HG03378 (cell line): ENCODE results near the gene MOB3B.
"Not testable (repeated sequence)": the region's sequence is repeated elsewhere in the genome, so short reads cannot be mapped to it uniquely, and the experiment has no call there.

Experiments used
- ATAC-seq: cut with Tn5 transposase; IDR thresholded peaks from one replicate; pipeline ENCODE4 v1.9.1; 2021; ENCODE audit warnings: mild to moderate bottlenecking, moderate library complexity; ENCODE audit not compliant: unreplicated experiment

Gene MOB3B

DNA sequence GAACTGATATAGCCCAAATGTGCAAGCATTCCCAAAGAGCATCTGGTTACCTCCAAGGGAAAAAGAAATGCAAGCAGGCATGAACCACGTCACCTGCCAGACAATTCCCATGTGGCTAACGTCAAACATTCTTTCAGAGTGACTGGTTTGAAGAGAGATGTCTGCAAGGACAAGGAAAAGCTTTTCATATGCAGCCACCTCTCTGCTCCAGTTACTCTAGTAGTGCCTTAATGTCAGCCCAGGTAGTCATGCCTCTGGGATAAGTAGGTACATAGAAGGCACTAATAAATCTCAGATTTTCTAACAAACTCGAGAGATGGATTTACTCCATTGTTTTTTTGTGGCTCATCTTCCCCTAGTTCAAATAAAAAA, 102.4 kb downstream of the MOB3B start:
- ATAC-seq, result no peak

DNA sequence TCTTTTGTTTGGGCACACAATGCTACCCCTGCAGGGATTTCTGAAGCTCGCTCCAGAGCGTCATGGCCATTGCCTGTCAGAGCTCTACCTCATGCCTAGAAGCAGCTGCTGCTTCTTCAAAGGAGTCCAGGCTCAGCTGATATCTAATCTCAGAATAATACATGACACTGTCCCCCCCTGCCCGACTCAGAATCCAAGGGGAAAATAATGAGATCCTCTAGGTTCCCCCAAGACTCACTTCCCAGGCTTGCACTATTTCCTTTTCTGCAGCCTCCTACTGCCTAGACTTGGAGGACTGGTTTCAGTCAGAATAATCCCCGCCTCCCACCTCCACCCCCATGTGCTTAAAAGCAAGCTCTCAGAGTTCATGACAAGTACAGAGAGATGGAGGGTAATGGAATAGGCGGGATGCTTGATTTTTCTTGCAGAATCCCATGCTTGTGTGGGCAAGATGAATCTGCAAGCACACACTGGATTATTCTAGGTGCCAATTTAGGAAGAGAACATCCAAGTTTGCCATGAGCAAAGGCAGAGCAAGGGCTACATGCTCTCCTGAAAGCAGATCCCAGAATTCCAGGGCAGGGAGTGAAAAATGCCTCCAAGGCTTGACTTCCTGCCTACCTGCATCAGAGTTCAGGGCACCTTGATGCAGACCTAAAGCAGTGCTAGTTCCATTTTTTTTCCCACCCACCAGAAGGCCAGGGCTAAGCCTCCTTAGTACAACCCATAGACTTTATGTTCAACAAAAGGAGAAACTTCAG, 102.9 kb downstream of the MOB3B start:
- ATAC-seq, result no peak

DNA sequence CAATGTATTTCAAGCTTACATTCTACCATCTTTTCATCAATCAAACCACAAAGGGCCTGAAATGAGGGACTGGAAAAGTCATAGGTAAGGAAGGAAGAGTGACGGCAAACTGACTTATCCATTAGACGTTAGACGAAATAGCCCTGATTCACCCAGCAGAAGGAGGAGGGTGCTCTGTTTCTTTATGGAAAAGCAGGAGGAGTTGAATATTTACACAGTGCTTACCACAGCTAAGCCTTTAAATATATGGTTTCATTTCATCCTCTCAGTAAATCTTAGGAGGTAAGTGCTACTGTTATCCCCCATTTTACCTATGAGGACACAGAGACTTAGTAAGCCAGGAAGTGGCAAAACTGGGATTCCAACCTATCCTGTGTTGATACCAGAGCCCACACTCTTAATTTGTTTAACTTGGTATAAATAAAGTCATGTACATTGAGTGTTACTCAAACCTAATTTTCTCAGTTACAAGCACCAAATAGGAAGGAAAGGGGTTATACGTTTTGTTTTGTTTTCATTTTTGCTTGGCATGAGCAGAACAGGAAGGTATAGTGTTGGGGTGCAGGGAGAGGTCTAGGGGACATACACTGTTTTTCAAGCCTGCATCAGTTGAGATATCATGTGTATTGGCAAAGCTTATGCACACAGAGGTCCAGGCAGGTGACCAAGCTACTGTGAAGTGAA, 103.6 kb downstream of the MOB3B start:
- no peak for ATAC-seq

DNA sequence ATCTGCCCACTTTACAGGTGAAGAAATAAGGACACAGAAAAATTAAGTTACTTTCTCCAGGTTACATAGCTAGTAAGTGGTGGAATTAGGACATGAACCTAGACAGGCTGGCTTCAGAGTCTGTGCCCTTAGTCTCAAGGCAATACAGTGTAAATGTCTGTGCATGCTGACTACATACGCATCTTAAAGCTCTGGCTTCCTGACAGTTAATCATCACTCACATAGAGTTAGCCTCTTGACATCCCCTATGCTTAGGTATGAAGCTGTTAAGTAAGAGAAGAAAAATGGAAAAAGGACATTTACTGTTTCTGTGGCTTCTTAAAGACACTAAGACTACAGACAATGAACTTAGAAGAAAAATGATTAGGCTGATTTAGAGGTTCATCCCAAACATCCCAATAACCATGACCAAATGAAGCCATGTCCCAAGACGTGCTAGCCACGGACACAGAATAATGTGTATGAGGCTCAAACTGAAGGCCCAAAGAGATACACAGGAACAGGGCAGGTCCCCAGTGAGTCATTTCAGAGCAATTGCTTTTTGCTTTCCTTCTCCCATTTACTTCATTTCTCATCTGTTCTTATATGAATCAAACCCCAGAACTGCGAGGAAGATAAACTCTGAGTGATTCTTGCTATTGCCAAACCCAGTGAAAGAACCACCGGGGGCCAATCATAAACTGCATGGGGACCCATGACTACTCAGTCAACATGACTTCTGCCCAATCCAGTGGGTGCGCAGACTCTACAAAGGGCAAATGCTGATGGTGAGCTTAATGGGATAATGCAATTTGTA, 105.5 kb downstream of the MOB3B start:
- no peak for ATAC-seq

DNA sequence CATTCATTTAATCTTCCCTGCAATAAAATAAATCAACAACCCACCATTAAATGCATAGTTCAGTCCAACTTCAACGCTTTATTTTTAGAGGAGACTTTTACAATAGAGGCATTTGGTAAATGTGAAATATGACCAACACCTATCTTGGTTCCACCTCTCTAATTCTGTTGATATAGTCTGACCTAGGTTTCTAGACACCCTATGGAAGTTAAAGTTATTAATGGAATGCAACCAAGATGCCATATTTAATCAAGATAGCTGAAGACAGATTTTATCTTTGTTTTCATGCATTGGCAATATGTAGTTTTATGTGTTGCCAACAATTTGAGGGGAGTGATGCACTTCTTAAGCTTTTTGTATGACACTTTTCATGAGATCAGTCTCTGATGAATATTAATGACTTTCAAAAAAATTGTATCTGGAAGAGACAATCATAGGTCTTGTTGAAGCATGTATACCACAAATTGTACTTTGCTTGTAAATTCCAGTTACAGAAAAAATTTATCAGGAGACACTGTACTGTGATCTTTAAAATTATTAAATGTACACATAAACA, 107.3 kb downstream of the MOB3B start:
- ATAC-seq, result no peak

DNA sequence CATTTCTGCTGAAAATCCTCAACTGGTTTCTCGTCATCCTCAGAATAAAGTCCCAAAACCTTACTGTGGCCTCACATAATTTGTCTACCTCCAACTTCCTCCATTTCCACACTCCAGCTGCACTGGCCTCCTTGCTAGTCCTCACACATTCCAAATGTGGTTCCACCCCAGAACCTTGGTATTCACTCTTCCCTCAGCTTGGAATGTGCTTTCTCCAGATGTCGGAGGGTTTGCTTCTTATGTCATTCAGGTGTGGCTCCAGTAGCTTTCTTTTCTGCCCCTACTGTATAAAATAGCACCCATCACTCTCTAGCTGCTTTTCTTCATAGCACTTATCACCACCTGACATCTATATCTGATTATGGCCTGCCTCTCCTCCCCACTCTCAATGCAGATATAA, 108.0 kb downstream of the MOB3B start:
- no peak for ATAC-seq

DNA sequence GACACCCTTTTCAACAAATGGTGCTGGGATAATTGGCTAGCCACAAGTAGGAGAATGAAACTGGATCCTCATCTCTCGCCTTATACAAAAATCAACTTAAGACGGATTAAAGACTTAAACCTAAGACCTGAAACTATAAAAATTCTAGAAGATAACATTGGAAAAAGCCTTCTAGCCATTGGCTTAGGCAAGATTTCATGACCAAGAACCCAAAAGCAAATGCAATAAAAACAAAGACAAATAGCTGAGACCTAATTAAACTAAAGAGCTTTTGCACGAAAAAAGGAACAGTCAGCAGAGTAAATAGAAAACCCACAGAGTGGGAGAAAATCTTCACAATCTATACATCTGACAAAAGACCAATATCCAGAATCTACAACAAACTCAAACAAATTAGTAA, 110.1 kb downstream of the MOB3B start:
- not testable (repeated sequence) for ATAC-seq

DNA sequence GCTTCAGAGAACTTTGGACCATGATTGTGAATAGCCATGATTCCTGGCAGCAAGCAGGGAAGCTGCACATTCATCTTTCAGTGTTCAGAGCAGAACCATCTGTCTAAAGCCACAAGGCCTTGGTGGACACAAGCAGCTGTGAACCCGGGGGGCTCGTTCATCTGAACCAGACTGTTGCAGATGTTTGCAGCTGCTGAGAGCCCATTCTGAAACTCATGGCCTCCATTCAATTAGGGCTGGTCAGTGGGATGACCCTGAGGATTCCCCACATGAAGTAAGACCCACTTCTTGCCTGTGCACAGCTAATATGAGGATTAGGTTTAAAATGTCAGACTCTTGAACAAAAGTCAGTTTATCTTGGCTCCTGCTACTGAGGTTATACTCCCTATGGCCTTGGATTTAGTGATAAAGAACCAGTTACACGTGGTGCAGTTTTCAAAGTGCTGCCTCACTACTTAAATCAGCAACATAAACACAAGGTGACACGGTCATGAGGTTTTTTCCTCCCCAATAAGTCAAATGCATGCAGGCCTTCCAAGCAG, 115.3 kb downstream of the MOB3B start:
- ATAC-seq, result no peak

DNA sequence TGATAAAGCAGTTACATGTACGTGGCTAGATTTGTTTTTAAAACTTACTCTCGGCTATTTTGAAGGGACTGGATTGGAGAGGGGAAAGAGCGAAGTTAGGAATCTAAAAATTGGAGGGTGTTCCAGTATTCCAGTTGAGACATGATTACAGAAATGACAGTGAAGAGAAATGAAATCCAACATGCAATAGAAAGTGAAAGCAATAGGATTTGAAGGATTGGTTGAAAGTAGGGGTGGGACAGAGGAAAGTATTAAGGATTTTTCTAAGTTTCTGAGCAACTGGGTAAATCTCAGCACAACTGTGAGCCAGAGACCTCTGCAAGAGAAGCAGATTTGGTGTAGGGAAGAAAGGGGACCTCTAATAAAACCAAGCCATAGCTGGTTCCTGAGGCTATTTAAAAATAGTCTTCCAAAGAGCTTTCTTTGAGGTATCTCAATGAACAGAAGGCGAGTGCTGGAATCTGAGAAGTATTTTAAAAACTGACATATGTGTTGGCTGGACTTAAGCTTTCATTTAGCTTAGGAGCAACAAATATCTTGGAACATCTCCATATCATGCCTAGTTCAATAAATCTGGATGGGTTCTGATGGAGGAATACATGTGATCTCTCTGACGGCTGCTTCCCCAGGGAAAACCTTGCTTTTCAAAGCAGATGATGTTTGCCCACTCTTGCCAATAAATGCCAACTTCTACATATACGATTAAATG, 115.9 kb downstream of the MOB3B start:
- ATAC-seq, result no peak

DNA sequence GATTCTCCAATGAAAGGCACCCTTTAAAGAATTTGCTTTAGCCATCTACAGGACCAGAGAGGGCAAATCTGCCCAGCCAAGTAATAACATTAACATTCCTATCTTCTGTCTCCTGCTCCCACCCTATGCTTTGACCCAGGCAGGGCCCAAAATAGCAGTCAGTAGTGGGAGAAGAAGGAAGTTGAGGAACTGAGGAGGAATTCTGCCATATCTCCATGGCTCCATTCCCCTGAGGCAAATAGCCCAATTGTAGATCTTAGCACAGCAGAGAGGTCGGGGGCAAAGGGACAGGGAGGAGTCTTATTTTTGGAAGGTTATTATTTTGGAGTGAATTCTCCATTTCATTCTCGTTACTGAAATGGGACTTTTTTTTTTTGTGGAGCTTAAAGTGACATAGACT, 116.7 kb downstream of the MOB3B start:
- ATAC-seq, result no peak

DNA sequence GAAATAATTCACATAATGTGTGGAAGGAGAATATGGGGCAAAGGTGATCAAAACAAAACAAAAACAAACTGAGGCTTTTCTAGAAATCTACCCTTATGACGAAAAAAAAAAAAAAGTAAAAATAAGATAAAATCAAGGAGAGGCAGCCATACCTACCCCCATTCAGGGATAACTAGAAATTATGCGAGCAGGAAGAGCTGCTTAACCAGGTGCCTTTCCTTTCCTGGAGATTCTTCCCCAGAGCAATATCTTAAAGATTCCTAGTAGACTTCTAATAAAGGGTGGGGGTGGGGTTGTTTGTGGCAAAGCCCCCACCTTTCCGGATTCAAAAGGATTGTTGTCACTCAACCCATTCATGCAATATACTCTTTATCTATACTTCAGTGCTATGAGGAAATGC, 117.5 kb downstream of the MOB3B start:
- no peak for ATAC-seq

DNA sequence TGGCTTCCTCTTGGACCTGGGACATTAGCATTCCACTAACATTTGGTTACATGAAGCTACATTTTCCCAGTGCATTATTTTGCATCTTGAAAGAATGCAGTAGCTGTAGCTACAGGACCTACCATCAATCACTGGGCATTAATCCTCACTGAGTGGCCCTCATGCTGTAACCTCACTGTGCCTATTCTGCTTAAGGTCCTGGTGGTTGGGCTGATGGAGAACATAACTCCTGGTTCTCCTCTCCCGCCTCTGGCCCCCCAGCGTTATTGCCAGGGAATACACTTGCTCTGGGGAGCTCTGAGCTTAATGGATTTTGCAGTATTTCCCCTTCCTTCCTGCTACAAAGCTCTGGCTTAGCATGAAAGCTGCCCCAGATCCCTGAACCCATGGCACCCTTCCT, 121.1 kb downstream of the MOB3B start:
- ATAC-seq, result no peak

DNA sequence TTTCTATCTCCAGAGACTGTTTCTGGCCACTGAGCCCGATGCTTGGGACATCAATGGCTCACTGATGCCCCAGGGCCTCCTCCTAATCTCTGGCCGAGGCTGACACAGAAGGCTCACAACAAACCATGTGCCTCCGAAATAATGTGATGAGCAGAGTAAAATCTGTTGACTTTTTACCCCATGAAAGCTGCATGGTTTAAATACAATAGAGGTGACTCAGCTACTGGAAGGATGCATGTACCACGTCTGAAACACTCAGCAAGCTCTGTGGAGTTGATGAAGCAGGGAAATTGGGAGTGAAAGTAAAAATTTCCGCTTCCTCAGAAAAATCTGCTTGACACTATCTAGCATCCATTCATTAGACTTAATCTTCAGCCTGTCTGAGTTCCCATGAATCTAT, 121.6 kb downstream of the MOB3B start:
- no peak for ATAC-seq

DNA sequence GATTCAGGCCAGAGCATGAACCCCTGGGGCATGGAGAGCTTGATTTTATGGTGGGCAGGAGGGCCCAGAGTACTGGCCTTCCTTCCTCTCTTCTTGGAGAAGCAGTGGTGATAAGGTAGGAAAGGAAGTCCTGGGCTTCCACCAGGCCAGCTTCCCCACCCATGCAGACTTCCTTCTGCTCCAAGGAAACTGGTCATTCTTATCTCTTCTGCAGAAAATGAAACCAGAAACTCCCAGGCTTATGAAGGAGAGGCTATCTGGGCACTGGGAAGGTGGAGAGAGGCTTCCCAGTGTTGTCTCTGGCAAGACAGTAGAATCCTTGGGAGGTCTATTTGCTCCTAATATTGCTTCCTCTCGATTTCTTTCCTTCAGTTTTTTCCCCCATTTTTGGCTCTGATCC, 122.1 kb downstream of the MOB3B start:
- ATAC-seq, result no peak

DNA sequence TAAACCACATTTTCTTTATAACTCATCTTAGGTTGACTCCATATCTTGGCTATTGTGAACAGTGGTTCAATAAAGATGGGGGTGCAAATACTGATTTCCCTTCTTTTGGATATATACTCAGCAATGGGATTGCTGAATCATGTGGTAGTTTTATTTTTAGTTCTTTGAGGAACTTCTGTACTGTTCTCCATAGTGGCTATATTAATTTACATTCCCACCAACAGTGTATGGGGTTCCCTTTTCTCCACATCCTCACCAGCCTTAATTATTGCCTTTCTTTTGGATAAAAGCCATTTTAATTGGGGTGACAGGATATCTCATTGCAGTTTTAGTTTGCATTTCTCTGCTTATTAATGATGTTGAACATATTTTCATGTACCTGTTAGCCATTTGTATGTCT, 125.0 kb downstream of the MOB3B start:
- no peak for ATAC-seq

DNA sequence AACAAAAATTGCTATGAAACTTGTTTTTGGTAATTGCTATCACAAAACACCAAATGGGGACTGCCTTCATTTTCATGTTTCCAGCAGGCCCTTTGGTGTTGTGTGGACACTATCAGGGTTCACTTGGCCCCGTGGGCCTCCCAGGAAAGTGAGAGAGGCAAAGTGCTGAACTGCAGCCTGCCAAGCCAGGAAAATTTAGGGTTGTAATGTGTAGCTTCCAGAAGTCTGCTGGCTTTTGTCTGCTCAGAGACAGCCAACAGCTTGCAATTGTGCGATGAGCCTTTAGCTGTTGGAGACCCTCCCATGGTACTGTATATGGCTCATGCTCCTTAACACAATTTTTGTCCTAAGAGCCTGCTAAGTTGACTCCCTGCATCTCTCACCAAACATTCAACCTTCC, 127.0 kb downstream of the MOB3B start:
- ATAC-seq, result no peak

DNA sequence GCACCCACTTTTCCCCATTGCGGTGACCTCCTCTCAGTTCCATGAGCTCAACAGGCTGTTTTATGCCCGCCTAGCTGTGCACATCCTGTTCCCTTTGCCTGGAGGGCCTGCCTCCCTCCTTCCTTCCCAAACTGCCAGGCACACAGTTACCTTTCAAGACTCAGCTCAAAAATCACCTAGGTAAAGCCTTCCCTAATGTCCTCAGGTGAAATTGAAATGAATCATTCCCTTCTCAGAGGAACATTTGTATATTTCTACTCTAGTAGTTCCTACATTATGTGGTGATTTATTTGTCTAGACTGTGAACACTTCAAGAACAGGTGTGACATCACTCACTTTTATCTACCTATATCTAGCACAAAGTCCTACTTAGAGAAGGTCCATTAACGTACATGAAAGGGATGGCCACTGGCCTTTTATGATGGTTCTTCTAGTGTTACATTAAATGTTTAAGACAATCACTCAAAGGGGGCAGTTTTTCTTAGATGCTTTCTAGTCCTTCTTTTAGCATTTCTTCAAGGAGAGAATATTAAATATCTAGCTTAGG, 129.2 kb downstream of the MOB3B start:
- no peak for ATAC-seq

DNA sequence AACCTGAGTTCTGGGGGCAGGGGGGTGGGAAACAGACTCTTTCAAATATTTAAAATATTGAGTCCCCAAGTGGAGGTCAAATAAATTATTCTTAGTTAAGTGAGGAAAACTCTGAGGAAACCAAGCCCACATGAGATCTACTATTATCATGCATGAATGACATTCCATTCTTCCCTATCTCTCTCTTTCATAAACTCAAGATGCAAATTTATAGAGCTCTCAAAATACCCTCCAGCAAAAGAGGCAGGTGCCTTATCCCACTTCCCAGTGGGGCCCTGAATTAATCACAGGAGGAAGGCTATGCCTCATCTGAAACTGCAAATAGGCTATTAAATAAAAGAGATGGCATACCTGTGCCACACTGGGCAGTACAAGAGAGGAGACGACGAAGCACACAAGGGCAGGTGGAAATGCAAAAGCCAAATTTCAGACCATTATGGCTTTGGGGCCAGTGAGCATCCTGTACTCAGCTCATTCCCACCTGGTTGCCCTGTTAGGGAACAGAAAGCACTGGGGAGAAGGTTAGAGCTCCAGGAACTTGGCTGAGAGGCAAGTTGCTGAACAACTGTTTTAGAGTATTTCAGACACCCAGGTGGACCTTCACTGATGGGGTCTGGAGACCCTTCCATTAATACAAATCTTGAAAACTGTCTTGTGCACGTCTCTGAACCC, 130.5 kb downstream of the MOB3B start:
- no peak for ATAC-seq

DNA sequence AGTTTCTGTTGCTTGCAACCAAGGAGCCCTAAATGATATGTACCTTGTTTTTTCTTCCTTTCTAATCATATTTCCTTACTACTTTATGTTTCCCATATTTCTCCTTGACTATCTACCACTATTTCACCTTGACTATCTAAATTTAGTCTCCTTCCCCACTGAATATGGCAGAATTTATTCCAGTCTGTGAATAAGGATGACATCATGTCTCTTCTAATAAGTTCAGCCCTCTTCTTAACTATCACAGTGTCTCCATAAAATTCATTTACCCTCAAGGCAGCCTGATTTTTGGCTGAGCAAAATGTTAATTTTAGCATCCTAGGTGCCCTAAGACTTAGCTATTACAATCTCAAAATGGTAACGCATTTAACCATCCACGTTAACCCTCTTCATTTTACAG, 133.1 kb downstream of the MOB3B start:
- ATAC-seq, result no peak

DNA sequence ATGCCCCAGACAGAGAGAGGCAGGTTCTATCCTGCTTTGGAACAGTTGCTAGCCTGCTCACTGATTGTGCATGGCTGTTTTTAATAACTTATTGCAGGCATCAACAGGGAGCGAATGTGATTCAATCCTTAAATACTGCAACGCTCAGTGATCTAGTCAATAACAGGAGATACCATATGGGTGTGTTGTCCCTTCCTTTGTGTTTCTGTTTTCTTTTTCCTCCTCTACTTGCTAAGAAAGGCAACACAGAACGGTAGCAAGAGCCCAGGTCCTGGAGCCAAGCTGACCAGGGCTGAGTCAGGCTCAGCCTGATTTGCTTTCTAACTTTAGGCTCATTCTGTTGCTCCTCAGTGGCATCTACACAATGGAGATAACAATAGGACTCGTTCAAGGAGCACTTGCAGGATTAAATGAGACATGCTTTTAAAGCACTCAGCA, 134.1 kb downstream of the MOB3B start:
- no peak for ATAC-seq
